ENCODE measurements around the gene CD28.
"Not testable (repeated sequence)": the region's sequence is repeated elsewhere in the genome, so short reads cannot be mapped to it uniquely, and the experiment has no call there.

CD28 gene

DNA sequence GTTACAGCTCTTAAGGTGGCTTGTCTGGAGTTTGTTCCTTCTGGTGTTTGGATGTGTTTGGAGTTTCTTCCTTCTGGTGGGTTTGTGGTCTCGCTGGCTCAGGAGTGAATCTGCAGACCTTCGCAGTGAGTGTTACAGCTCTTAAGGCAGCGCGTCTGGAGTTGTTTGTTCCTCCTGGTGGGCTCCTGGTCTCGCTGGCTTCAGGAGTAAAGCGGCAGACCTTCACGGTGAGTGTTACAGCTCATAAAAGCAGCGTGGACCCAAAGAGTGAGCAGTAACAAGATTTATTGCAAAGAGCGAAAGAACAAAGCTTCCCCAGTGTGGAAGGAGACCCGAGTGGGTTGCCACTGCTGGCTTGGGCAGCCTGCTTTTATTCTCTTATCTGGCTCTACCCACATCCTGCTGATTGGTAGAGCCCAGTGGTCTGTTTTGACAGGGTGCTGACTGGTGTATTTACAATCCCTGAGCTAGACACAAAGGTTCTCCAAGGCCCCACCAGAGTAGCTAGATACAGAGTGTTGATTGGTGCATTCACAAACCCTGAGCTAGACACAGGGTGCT is 78.4 kb downstream of the CD28 start:
- DNase-seq (ENCODE audit: low read depth in 2 of 2) = not testable (repeated sequence)

- not testable (repeated sequence) for DNase-seq (ENCODE audit: low read depth in 2 of 2)
These were observed 79.1 kb downstream of the CD28 start for GRCh38 chr2:203785391-203786110.

GRCh38 chr2:203786549-203787351 is 80.3 kb downstream of the CD28 start:
- no peak for DNase-seq (ENCODE audit: low read depth in 2 of 2)

DNA sequence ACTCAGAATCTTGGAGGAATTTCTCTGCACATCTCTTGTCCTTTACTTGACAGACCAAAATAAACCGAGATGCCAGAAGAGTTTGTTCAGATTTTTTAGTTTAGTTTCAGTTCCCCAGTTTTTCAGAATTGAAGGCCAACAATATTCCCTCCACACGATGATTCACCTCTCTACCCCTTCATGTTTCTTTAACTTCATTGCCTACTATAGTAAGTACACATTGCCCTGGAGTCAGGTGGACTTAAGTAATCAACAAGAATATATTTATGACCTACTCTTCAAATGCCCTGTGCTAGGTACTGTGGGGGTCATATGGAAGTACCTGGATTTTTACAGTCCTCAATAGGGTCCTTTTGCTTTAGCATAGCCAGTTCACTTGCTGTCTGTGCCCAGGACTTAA is 81.5 kb downstream of the CD28 start:
- DNase-seq (ENCODE audit: low read depth in 2 of 2) = no peak

Measured in stimulated activated CD8-positive, alpha-beta memory T cell treated with anti-CD3 and anti-CD28 coated beads, Interleukin-15, amount 100 ng/mL, for 4 hours (primary cell).